Measurements from ENCODE around the gene GYS2. TPM values are rescaled to one million over a fixed set of nuclear protein-coding genes. Genes with fewer than 3 reads are reported as not detected.

The GYS2 gene
- total and polyA plus RNA-seq, 9 of the 15 experiments (the other 6 are each of a cell fraction or from before 2014, with no cell fraction given): not detected

DNA sequence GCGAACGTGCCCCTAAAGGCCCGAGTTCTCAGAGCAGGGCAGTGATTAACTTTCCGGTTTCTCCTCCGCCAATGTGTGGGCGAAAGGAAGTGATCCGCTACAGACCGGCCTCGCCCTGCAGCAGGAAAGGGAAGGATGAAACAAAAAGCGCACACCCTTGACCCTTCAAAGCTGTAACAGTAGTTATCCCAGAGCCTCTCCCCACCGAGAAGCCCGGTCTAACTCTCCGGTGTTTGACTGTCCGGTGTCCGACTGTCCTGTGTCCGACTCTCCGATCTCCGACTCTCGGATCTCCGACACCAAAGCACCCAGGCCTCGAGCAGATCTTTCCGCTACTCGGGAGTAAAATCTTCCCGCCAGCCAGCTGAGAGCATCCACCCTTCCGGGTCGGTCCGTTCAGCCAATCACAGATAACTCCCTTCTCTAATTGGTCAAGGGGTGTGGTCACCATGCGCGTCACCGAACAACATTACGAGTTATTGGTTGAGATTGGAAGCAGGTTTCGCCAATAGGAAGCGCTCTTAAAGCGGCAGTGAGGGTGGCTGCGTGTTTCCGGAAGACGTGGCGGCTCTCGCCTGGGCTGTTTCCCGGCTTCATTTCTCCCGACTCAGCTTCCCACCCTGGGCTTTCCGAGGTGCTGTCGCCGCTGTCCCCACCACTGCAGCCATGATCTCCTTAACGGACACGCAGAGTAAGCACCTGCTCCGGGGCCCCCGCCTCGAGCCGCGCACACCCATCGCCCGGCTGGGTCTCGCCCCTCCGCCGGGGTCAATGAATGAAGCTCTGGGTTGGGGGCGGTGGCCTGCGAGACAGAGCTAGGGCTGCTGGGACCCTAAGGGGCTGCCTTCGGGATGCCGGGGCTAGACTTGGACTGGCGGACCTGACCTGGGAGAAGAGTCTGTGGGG, 103.1 kb downstream of the GYS2 start, which contains the start of the genes GOLT1B and RECQL (continued):
- TF ChIP-seq TEAD2 (tag; IDR thresholded peaks at IDR 0.05) (no peak), IFI16 (CRISPR knock-in tag; IDR thresholded peaks at IDR 0.05) (no peak), ZNF76 (CRISPR knock-in tag; IDR thresholded peaks at IDR 0.05; ENCODE audit: borderline replicate concordance) (no peak), ZNF124 (CRISPR knock-in tag; IDR thresholded peaks at IDR 0.05) (no peak), HSF4 (CRISPR knock-in tag; IDR thresholded peaks at IDR 0.05; ENCODE audit: borderline replicate concordance) (no peak), HMBOX1 (IDR thresholded peaks at IDR 0.05) (no peak), ATF1 (CRISPR knock-in tag; IDR thresholded peaks at IDR 0.05) (no peak), ATF1 (tag; IDR thresholded peaks at IDR 0.05) (peak; percentile 95), HNRNPK (IDR thresholded peaks at IDR 0.05; ENCODE audit: low read depth, low read length, poor library complexity, severe bottlenecking) (no peak), ZNF197 (CRISPR knock-in tag; IDR thresholded peaks at IDR 0.05; ENCODE audit: low read depth) (no peak), DDX20 (tag; IDR thresholded peaks at IDR 0.05; ENCODE audit: low read depth) (no peak), FOXK2 (conservative IDR thresholded peaks at IDR 0.05 in 1 of 2, IDR thresholded peaks at IDR 0.05 in 1 of 2; ENCODE audit: low read depth in 2 of 2) (peak; percentile 96 to 98), MED1 (CRISPR knock-in tag; IDR thresholded peaks at IDR 0.05; ENCODE audit: borderline replicate concordance) (no peak), LARP7 (IDR thresholded peaks at IDR 0.05) (no peak), ATF6 (CRISPR knock-in tag; IDR thresholded peaks at IDR 0.05) (no peak)
- TF ChIP-seq, protein P1, sequence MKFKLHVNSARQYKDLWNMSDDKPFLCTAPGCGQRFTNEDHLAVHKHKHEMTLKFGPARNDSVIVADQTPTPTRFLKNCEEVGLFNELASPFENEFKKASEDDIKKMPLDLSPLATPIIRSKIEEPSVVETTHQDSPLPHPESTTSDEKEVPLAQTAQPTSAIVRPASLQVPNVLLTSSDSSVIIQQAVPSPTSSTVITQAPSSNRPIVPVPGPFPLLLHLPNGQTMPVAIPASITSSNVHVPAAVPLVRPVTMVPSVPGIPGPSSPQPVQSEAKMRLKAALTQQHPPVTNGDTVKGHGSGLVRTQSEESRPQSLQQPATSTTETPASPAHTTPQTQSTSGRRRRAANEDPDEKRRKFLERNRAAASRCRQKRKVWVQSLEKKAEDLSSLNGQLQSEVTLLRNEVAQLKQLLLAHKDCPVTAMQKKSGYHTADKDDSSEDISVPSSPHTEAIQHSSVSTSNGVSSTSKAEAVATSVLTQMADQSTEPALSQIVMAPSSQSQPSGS (CRISPR knock-in tag; IDR thresholded peaks at IDR 0.05): no peak
- TF ChIP-seq, protein P2, sequence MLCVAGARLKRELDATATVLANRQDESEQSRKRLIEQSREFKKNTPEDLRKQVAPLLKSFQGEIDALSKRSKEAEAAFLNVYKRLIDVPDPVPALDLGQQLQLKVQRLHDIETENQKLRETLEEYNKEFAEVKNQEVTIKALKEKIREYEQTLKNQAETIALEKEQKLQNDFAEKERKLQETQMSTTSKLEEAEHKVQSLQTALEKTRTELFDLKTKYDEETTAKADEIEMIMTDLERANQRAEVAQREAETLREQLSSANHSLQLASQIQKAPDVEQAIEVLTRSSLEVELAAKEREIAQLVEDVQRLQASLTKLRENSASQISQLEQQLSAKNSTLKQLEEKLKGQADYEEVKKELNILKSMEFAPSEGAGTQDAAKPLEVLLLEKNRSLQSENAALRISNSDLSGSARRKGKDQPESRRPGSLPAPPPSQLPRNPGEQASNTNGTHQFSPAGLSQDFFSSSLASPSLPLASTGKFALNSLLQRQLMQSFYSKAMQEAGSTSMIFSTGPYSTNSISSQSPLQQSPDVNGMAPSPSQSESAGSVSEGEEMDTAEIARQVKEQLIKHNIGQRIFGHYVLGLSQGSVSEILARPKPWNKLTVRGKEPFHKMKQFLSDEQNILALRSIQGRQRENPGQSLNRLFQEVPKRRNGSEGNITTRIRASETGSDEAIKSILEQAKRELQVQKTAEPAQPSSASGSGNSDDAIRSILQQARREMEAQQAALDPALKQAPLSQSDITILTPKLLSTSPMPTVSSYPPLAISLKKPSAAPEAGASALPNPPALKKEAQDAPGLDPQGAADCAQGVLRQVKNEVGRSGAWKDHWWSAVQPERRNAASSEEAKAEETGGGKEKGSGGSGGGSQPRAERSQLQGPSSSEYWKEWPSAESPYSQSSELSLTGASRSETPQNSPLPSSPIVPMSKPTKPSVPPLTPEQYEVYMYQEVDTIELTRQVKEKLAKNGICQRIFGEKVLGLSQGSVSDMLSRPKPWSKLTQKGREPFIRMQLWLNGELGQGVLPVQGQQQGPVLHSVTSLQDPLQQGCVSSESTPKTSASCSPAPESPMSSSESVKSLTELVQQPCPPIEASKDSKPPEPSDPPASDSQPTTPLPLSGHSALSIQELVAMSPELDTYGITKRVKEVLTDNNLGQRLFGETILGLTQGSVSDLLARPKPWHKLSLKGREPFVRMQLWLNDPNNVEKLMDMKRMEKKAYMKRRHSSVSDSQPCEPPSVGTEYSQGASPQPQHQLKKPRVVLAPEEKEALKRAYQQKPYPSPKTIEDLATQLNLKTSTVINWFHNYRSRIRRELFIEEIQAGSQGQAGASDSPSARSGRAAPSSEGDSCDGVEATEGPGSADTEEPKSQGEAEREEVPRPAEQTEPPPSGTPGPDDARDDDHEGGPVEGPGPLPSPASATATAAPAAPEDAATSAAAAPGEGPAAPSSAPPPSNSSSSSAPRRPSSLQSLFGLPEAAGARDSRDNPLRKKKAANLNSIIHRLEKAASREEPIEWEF (CRISPR knock-in tag; IDR thresholded peaks at IDR 0.05): no peak

All from K562 (cell line).